ENCODE results near the gene PFKFB2. TPM values are rescaled to one million over a fixed set of nuclear protein-coding genes. Genes with fewer than 3 reads are reported as not detected.
"Not testable (repeated sequence)": the region's sequence is repeated elsewhere in the genome, so short reads cannot be mapped to it uniquely, and the experiment has no call there.

PFKFB2 gene
- total RNA-seq, 6 donors from 2014 or later = 25.3 to 95.5 (median 58.0) TPM

GRCh38 chr1:207040181-207040533 lies 12.9 kb upstream of the PFKFB2 start:
- no peak overlapping the region for H3K27ac ChIP-seq
- WGBS, 2 donors = 59 to 70% methylated on average over 3 of the region's 3 CpGs
- DNase-seq (no peak), ATAC-seq (ENCODE audit: low FRiP score in 2 of 2) (no peak)
- H3K27me3 ChIP-seq = no peaks in the 10 kb centered on the region
- no peaks in the 10 kb centered on the region for H3K9me3 ChIP-seq
- no peak overlapping the region for H3K4me3 ChIP-seq
- no peaks in the 10 kb centered on the region for H3K36me3 ChIP-seq
- peaks cover 0 to 7% (median 2%) of the 10 kb centered on the region in 4 donors for H3K4me1 ChIP-seq
- TF ChIP-seq POLR2A (IDR thresholded peaks at IDR 0.05) (no peak), POLR2AphosphoS5 (IDR thresholded peaks at IDR 0.05) (no peak), EP300 (IDR thresholded peaks at IDR 0.05) (no peak), CTCF (IDR thresholded peaks at IDR 0.05) (no peak)

GRCh38 chr1:207041397-207041796 lies 11.7 kb upstream of the PFKFB2 start:
- WGBS, 2 donors = 88 to 94% methylated on average over 2 of the region's 2 CpGs
- ATAC-seq (ENCODE audit: low FRiP score in 2 of 2); H3K27ac ChIP-seq; H3K27me3 ChIP-seq; DNase-seq; H3K36me3 ChIP-seq; H3K4me3 ChIP-seq; H3K9me3 ChIP-seq: not testable (repeated sequence)
- H3K4me1 ChIP-seq = peaks cover 8 to 16% (median 14%) of the 10 kb centered on the region in 4 donors

GRCh38 chr1:207045453-207045852 lies 7.6 kb upstream of the PFKFB2 start:
- Histone ChIP-seq H3K9me3 (no peaks in the 10 kb centered on the region), H3K4me1 (peaks cover 21 to 41% (median 31%) of the 10 kb centered on the region in 4 donors), H3K27me3 (no peaks in the 10 kb centered on the region), H3K27ac (no peak overlapping the region), H3K4me3 (no peak overlapping the region), H3K36me3 (peaks cover 0 to 21% (median 7%) of the 10 kb centered on the region in 4 donors)
- TF ChIP-seq CTCF (IDR thresholded peaks at IDR 0.05) (no peak), POLR2AphosphoS5 (IDR thresholded peaks at IDR 0.05) (no peak), POLR2A (IDR thresholded peaks at IDR 0.05) (no peak), EP300 (IDR thresholded peaks at IDR 0.05) (no peak)
- DNase-seq (no peak), ATAC-seq (ENCODE audit: low FRiP score in 2 of 2) (no peak)
- WGBS, 2 donors = 50 to 75% methylated on average over 2 of the region's 2 CpGs

- Histone ChIP-seq H3K27me3 (no peaks in the 10 kb centered on the region), H3K4me3 (no peak overlapping the region), H3K36me3 (peaks cover 0 to 21% (median 7%) of the 10 kb centered on the region in 4 donors), H3K9me3 (no peaks in the 10 kb centered on the region), H3K4me1 (peaks cover 31 to 56% (median 44%) of the 10 kb centered on the region in 4 donors), H3K27ac (no peak overlapping the region)
- DNase-seq (no peak), ATAC-seq (ENCODE audit: low FRiP score in 2 of 2) (no peak)
- TF ChIP-seq CTCF (IDR thresholded peaks at IDR 0.05) (no peak), POLR2AphosphoS5 (IDR thresholded peaks at IDR 0.05) (no peak), EP300 (IDR thresholded peaks at IDR 0.05) (no peak), POLR2A (IDR thresholded peaks at IDR 0.05) (no peak)
- 86 to 88% methylated on average over 1 of the region's 1 CpG for WGBS, 2 donors
Observed at GRCh38 chr1:207047505-207047904, 5.6 kb upstream of the PFKFB2 start.

- H3K27me3 ChIP-seq = no peaks in the 10 kb centered on the region
- no peak overlapping the region for H3K4me3 ChIP-seq
- no peaks in the 10 kb centered on the region for H3K9me3 ChIP-seq
- H3K27ac ChIP-seq = no peak overlapping the region
- ATAC-seq (ENCODE audit: low FRiP score in 2 of 2) = no peak
- peaks cover 0 to 21% (median 7%) of the 10 kb centered on the region in 4 donors for H3K36me3 ChIP-seq
- WGBS, 2 donors = 79 to 89% methylated on average over 6 of the region's 6 CpGs
- no peak for TF ChIP-seq POLR2A (IDR thresholded peaks at IDR 0.05)
- TF ChIP-seq POLR2AphosphoS5 (IDR thresholded peaks at IDR 0.05) = no peak
- H3K4me1 ChIP-seq = peaks cover 31 to 58% (median 45%) of the 10 kb centered on the region in 4 donors
- no peak for DNase-seq
Observed at GRCh38 chr1:207048041-207048440, 5.0 kb upstream of the PFKFB2 start.

DNA sequence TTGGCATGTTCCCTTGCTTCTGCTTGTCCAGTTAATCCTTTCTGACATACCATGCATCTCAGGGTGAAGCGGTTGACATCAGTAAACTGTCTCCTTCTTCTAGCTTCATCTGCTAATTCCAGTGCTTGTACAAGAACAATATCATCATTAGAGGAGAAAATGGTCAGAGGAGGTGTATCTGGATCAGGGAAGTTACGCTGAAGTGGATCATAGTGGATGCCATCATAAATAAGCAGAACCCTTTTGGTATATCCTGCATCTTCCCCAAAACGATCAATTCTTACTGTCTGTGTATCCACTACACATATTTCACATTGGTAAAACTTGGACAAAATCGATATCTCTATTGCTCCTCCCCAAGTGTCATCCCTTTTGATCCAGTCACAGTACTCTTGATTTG lies 4.0 kb upstream of the PFKFB2 start:
- Histone ChIP-seq H3K4me1 (peaks cover 32 to 61% (median 46%) of the 10 kb centered on the region in 4 donors), H3K27ac (no peak overlapping the region), H3K36me3 (peaks cover 0 to 21% (median 7%) of the 10 kb centered on the region in 4 donors), H3K4me3 (peak overlapping the region in 1 of 4 donors; percentile 76), H3K9me3 (no peaks in the 10 kb centered on the region), H3K27me3 (no peaks in the 10 kb centered on the region)
- no peak for DNase-seq
- TF ChIP-seq EP300 (IDR thresholded peaks at IDR 0.05) (no peak), POLR2AphosphoS5 (IDR thresholded peaks at IDR 0.05) (no peak), CTCF (IDR thresholded peaks at IDR 0.05) (no peak), POLR2A (IDR thresholded peaks at IDR 0.05) (no peak)
- WGBS, 2 donors = 89 to 90% methylated on average over 4 of the region's 4 CpGs
- no peak for ATAC-seq (ENCODE audit: low FRiP score in 2 of 2)

Data from upper lobe of left lung (tissue), 6 donors.